K562 (cell line): ENCODE data around the gene PDCD10. TPM values are rescaled to one million over a fixed set of nuclear protein-coding genes. Genes with fewer than 3 reads are reported as not detected.

Experiments used
- CLOCK ChIP-seq: fragments of 250-450 bp; sonication (Bioruptor Pico); IDR thresholded peaks from 2 replicates; pipeline ENCODE4 v1.4.0; 2020; ENCODE audit warnings: mild to moderate bottlenecking, moderate library complexity, borderline replicate concordance
- CREM ChIP-seq: IDR thresholded peaks from 2 replicates; pipeline ENCODE4 v1.6.1; 2014; ENCODE audit warnings: antibody characterized with exemption, low read depth
- HCFC1 ChIP-seq: IDR thresholded peaks from 2 replicates; pipeline ENCODE4 v1.6.1; 2012; ENCODE audit warnings: low read depth, low read length, improper control_type of control experiment
- HNRNPLL ChIP-seq: fragments of 200-400 bp; formaldehyde crosslinking; IDR thresholded peaks from 2 replicates; pipeline ENCODE4 v1.6.1; 2017; ENCODE audit warnings: low read length, low read depth, mild to moderate bottlenecking; ENCODE audit not compliant: poor library complexity, severe bottlenecking
- IRF1 ChIP-seq: sonication (generic); formaldehyde crosslinking; IDR thresholded peaks from 2 replicates; pipeline ENCODE4 v1.8.0; 2022; ENCODE audit warnings: missing genetic modification reagents, mild to moderate bottlenecking, borderline replicate concordance
- MBD1 ChIP-seq: fragments of 250-450 bp; sonication (Bioruptor Pico); IDR thresholded peaks from 2 replicates; pipeline ENCODE4 v1.8.0; 2022; ENCODE audit warnings: inconsistent platforms
- NFRKB ChIP-seq: fragments of 450-650 bp; IDR thresholded peaks from 2 replicates; pipeline ENCODE4 v1.6.1; 2016; ENCODE audit warnings: low read depth
- PHF8 ChIP-seq: fragments of 200-600 bp; sonication (generic); IDR thresholded peaks from 2 replicates; pipeline ENCODE4 v1.6.1; 2012; ENCODE audit warnings: mixed run types, mild to moderate bottlenecking, inconsistent platforms, low read length, moderate library complexity, borderline replicate concordance
- RBFOX2 ChIP-seq: fragments of 200-400 bp; formaldehyde crosslinking; IDR thresholded peaks from 2 replicates; pipeline ENCODE4 v1.6.1; 2017; ENCODE audit warnings: low read depth, mild to moderate bottlenecking, low read length, moderate library complexity
- ZBED1 ChIP-seq: IDR thresholded peaks from 2 replicates; pipeline ENCODE4 v1.6.1; 2014
- ZNF146 ChIP-seq: IDR thresholded peaks from one replicate; pipeline ENCODE4 v1.6.1; 2018; ENCODE audit warnings: missing compliant biosample characterization; ENCODE audit not compliant: unreplicated experiment
- ZNF280B ChIP-seq: fragments of 250-450 bp; sonication (Bioruptor Pico); IDR thresholded peaks from 2 replicates; pipeline ENCODE4 v1.5.1; 2021; ENCODE audit warnings: mild to moderate bottlenecking
- ZNF318 ChIP-seq, 2 experiments: fragments of 450-650 bp; IDR thresholded peaks; 2 replicates each; pipeline ENCODE4 v1.6.1; 2016; ENCODE audit warnings: mild to moderate bottlenecking in 2 of 2, borderline replicate concordance in 1 of 2, low read depth in 1 of 2, moderate library complexity in 1 of 2
- polyA plus RNA-seq, 8 experiments: library from polyadenylated mRNA; depleted of rRNA in 4 of 8; stranded (reverse) in 5 of 8; unstranded in 3 of 8; fragments of >200 nt; fragmentation: Nextera tagmentation in 2 of 8; fragmentation: Illumina TruSeq in 1 of 8; extraction: Ambion mirVana in 2 of 8; extraction: Trizol in 1 of 8; gene quantifications; 2 replicates each; pipeline versions ENCODE4 v1.2.1 to v1.2.3, GENCODE V29; 2011 to 2014; ENCODE audit warnings: inconsistent platforms in 1 of 8, missing spikeins in 1 of 8
- total RNA-seq, 7 experiments: library from RNA; depleted of rRNA in 6 of 7; stranded (reverse); fragments of >200 nt in 6 of 7; fragmentation: Illumina TruSeq in 2 of 7; extraction: Trizol in 2 of 7; gene quantifications; 2 replicates each; pipeline versions ENCODE4 v1.2.1 to v1.2.3, GENCODE V29; 2011 to 2021; ENCODE audit warnings: low replicate concordance in 1 of 7

PDCD10 gene
- total and polyA plus RNA-seq, 9 of the 15 experiments (the other 6 are each of a cell fraction or from before 2014, with no cell fraction given) = 121 to 476 (median 232) TPM

GRCh38 chr3:167723872-167724271 is 10.8 kb downstream of the PDCD10 start (continued):
- TF ChIP-seq IRF1 (no peak), ZBED1 (no peak), CREM (peak; percentile 30; the same call in 1 of the 2 replicates), ZNF146 (CRISPR knock-in tag) (no peak), MBD1 (CRISPR knock-in tag) (no peak), NFRKB (no peak), HCFC1 (no peak), CLOCK (no peak), RBFOX2 (no peak), PHF8 (no peak), ZNF280B (CRISPR knock-in tag) (no peak), HNRNPLL (no peak), ZNF318 (IDR thresholded peaks at IDR 0.05; ENCODE audit: borderline replicate concordance in 1 of 2, low read depth in 1 of 2) (no peak)
